AG04449 (cell line): Measurements from ENCODE around the gene FOCAD.

Source experiments
- CTCF ChIA-PET: fragments of 350-600 bp; formaldehyde crosslinking; extraction: SDS; loops from one replicate; lab custom pipeline; 2021; ENCODE audit warnings: antibody characterized with exemption; lab: Yijun Ruan, JAX
- POLR2A ChIA-PET: fragments of 400-600, 350-600 bp; formaldehyde crosslinking; extraction: SDS; loops from one replicate; lab custom pipeline; 2020; ENCODE audit warnings: antibody characterized with exemption, inconsistent platforms; lab: Yijun Ruan, JAX
- DNase-seq: peaks from one replicate; pipeline ENCODE4 v3.0.0-alpha.2; 2010; ENCODE audit warnings: low read depth, low spot score
- H3K4me3 ChIP-seq: 2 replicates; pipeline ENCODE4 v1.5.1; 2011; ENCODE audit warnings: low read depth, mild to moderate bottlenecking, control low read depth, low read length
- CTCF ChIP-seq: IDR thresholded peaks from one replicate; pipeline ENCODE4 v1.5.1; 2011; ENCODE audit warnings: mild to moderate bottlenecking, moderate library complexity, low read length, control low read depth, inconsistent platforms; ENCODE audit not compliant: insufficient read depth; ENCODE audit errors: missing control alignments

Gene FOCAD

GRCh38 chr9:20997503-20998076, 313.5 kb downstream of the FOCAD start:
- ChIA-PET CTCF (interaction anchor here (0.9 kb wide), 1 partner anchor 56 kb away, joined by 3 read pairs; no protein-coding TSS in a partner anchor), POLR2A (no interaction called here)
- TF ChIP-seq CTCF, result no peak
- no peak for DNase-seq
- no peak overlapping the region for H3K4me3 ChIP-seq

GRCh38 chr9:21001581-21001980, 317.5 kb downstream of the FOCAD start:
- TF ChIP-seq CTCF, result no peak
- ChIA-PET CTCF (no interaction called here), POLR2A (no interaction called here)
- DNase-seq, result no peak
- no peak overlapping the region for H3K4me3 ChIP-seq

GRCh38 chr9:21002040-21002439, 318.0 kb downstream of the FOCAD start:
- CTCF ChIA-PET, result no interaction called here
- no peak for TF ChIP-seq CTCF
- no peak for DNase-seq
- no peak overlapping the region for H3K4me3 ChIP-seq
- POLR2A ChIA-PET, result no interaction called here

GRCh38 chr9:21015129-21015815, 331.2 kb downstream of the FOCAD start:
- ChIA-PET CTCF (no interaction called here), POLR2A (no interaction called here)
- H3K4me3 ChIP-seq, result no peak overlapping the region
- TF ChIP-seq CTCF, result no peak
- no peak for DNase-seq

GRCh38 chr9:21015995-21016394, 331.9 kb downstream of the FOCAD start:
- H3K4me3 ChIP-seq, result no peak overlapping the region
- TF ChIP-seq CTCF, result no peak
- POLR2A ChIA-PET, result no interaction called here
- DNase-seq, result no peak
- CTCF ChIA-PET, result interaction anchor here (1.3 kb wide), 1 partner anchor 8 kb away, joined by 4 read pairs; no protein-coding TSS in a partner anchor

GRCh38 chr9:21016701-21017491, 332.8 kb downstream of the FOCAD start:
- POLR2A ChIA-PET, result no interaction called here
- CTCF ChIA-PET, result interaction anchor here (1.3 to 1.4 kb wide), 3 partner anchors 9 to 33 kb away, joined by 3 to 4 read pairs (median 4); no protein-coding TSS in a partner anchor
- DNase-seq, result peak; percentile 42
- no peak for TF ChIP-seq CTCF
- H3K4me3 ChIP-seq, result no peak overlapping the region
